Activated B cell treated with CpG ODN at 0.5 μM for 24 hours (primary cell): ENCODE results near the gene PRPF4. TPM values are rescaled to one million over a fixed set of nuclear protein-coding genes. Genes with fewer than 3 reads are reported as not detected.

ENCODE experiments used
- ATAC-seq: fragments of 200-7000 bp; cut with Tn5 transposase; one replicate; pipeline ENCODE4 v1.10.0; 2021; ENCODE audit warnings: low read depth, mild to moderate bottlenecking, moderate library complexity
- CTCF ChIA-PET: fragments of 350-600 bp; sonication (Branson Sonifier 250); formaldehyde crosslinking; loops from one replicate; lab custom pipeline; 2021; ENCODE audit warnings: antibody characterized with exemption; lab: Charles Lee
- POLR2A ChIA-PET: fragments of 350-600 bp; sonication (Branson Sonifier 250); formaldehyde crosslinking; loops from one replicate; lab custom pipeline; 2021; ENCODE audit warnings: antibody characterized with exemption; lab: Charles Lee
- DNase-seq: peaks from one replicate; pipeline ENCODE4 v3.0.0; 2022
- H3K27ac Mint-ChIP-seq: one replicate; pipeline ENCODE4 v1.8.0; 2020; ENCODE audit warnings: mixed read lengths
- H3K27me3 Mint-ChIP-seq: one replicate; pipeline ENCODE4 v1.8.0; 2021; ENCODE audit warnings: mixed read lengths
- H3K36me3 Mint-ChIP-seq: one replicate; pipeline ENCODE4 v1.8.0; 2021; ENCODE audit warnings: low read depth, mixed read lengths
- H3K4me1 Mint-ChIP-seq: one replicate; pipeline ENCODE4 v1.8.0; 2021; ENCODE audit warnings: mixed read lengths
- H3K4me3 Mint-ChIP-seq: one replicate; pipeline ENCODE4 v1.8.0; 2020; ENCODE audit warnings: mild to moderate bottlenecking, mixed read lengths
- H3K9me3 Mint-ChIP-seq: one replicate; pipeline ENCODE4 v1.8.0; 2020; ENCODE audit warnings: mixed read lengths
- CTCF ChIP-seq: fragments of 200-600 bp; IDR thresholded peaks from one replicate; pipeline ENCODE4 v1.8.0; 2022; ENCODE audit warnings: antibody characterized with exemption, mild to moderate bottlenecking
- intact Hi-C: fragments of 100-400 bp; cut with micrococcal nuclease; formaldehyde crosslinking; loops from one replicate; pipeline ENCODE4 v1.15.1; 2024
- total RNA-seq: library from RNA; stranded (reverse); gene quantifications from 2 replicates; pipeline ENCODE4 v1.2.3, GENCODE V29; 2022

Gene PRPF4
- total RNA-seq, 1 donor from 2014 or later, result 32.8 TPM

GRCh38 chr9:113267911-113268566 lies 7.4 kb upstream of the PRPF4 start:
- DNase-seq (no peak), ATAC-seq (no peak)
- Mint-ChIP-seq H3K27me3 (no peaks in the 10 kb centered on the region), H3K4me1 (no peaks in the 10 kb centered on the region), H3K36me3 (peaks cover 61% of the 10 kb centered on the region), H3K4me3 (no peak overlapping the region), H3K9me3 (no peaks in the 10 kb centered on the region), H3K27ac (no peak overlapping the region)
- CTCF ChIA-PET, result no interaction called here
- intact Hi-C loops, result no loop called here
- POLR2A ChIA-PET, result no interaction called here
- TF ChIP-seq CTCF, result no peak

DNA sequence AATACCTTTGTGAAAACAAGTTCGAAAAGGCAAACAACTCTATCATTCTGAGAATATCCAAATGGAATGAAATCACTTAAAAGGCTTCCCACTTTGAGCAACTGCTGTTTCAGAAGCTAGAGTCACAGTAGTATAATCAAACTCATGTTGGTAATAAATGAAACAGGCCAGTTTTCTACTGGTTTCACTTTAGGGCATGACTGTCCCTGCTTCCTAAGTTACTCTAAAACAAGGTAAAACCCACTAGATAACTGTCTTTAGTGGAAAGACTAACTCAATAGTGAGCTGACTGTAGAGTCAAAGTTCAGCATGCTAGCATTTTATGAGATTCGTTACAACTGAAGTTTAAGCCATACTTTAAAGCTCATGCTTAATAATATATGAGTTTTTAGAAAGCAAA lies 6.1 kb upstream of the PRPF4 start:
- H3K4me1 Mint-ChIP-seq, result peaks cover 4% of the 10 kb centered on the region
- H3K27ac Mint-ChIP-seq, result no peak overlapping the region
- TF ChIP-seq CTCF, result no peak
- peaks cover 65% of the 10 kb centered on the region for H3K36me3 Mint-ChIP-seq
- ChIA-PET POLR2A (no interaction called here), CTCF (interaction anchor here (1.2 kb wide), 1 partner anchor 389 kb away, joined by 4 read pairs; no protein-coding TSS in a partner anchor)
- H3K27me3 Mint-ChIP-seq, result no peaks in the 10 kb centered on the region
- no peak overlapping the region for H3K4me3 Mint-ChIP-seq
- DNase-seq (no peak), ATAC-seq (no peak)
- H3K9me3 Mint-ChIP-seq, result no peaks in the 10 kb centered on the region
- intact Hi-C loops, result no loop called here

DNA sequence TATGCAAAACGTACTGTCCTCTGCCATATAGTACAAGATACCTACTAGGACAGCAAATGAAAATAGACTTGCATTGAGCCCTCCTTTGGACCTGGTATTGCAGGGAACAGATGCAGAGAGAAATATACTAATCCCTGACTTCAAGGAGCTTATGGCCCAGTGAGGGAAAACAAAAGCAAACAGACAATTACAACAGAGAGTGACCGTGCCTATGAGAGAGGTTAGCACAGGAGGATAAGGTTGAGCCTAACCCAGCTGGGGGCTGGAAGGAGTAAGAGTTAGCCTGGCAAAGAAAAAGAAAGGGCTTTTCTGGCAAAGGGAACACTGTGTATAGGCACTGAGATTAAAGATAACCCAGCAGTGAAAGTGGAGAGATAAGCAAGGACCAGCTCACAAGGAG lies 5.6 kb upstream of the PRPF4 start:
- H3K4me3 Mint-ChIP-seq, result no peak overlapping the region
- CTCF ChIA-PET, result interaction anchor here (1.2 kb wide), 1 partner anchor 388 kb away, joined by 4 read pairs; no protein-coding TSS in a partner anchor
- no peak for TF ChIP-seq CTCF
- H3K4me1 Mint-ChIP-seq, result peaks cover 4% of the 10 kb centered on the region
- peaks cover 64% of the 10 kb centered on the region for H3K36me3 Mint-ChIP-seq
- intact Hi-C loops, result no loop called here
- ATAC-seq (no peak), DNase-seq (no peak)
- H3K27ac Mint-ChIP-seq, result no peak overlapping the region
- H3K27me3 Mint-ChIP-seq, result no peaks in the 10 kb centered on the region
- POLR2A ChIA-PET, result no interaction called here
- H3K9me3 Mint-ChIP-seq, result no peaks in the 10 kb centered on the region

DNA sequence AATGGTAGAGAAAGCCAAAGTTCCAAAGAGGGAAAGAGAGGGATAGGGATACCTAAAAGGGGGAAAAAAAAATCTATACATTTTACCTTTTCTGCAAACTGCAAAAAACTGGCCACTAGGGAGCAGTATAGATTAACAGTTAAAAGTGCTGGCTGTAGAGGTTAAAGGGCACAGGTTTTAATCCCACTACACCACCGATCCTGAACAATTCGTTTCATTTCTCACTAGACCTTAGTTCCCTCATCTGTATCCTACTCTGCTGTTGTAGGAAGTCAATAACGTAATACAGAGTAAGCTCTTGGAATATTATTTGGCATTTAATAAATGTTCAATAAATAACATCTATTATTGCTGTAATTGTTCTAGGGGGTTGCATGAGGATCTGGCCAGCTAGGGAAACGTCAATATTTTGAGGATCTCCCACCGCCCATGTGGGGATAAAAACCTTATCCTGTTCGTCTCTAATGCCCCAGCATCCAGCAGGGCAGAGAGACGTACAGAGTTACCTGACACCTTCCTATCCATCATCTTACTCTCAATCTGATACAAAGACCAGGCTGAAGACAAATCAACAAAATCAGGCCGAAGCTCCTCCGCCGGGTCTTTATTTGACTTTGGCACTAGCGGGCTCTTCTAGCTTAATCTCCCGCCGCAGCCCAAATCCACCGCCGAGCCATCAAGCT lies 843 bp upstream of the PRPF4 start:
- Mint-ChIP-seq H3K36me3 (peaks cover 52% of the 10 kb centered on the region), H3K27ac (no peak overlapping the region), H3K9me3 (no peaks in the 10 kb centered on the region), H3K27me3 (no peaks in the 10 kb centered on the region), H3K4me3 (no peak overlapping the region), H3K4me1 (peaks cover 9% of the 10 kb centered on the region)
- TF ChIP-seq CTCF, result peak; percentile 12
- ATAC-seq (peak; percentile 25), DNase-seq (no peak)
- POLR2A ChIA-PET, result interaction anchor here (0.6 to 2.6 kb wide), 15 partner anchors 54 to 1643 kb away, joined by 3 to 41 read pairs (median 8); partner anchors contain the start of genes ALAD, C9orf43, DNAJC25 and FKBP15
- CTCF ChIA-PET, result interaction anchor here (0.7 to 7.0 kb wide), 21 partner anchors 35 to 602 kb away, joined by 3 to 91 read pairs (median 4); partner anchors contain the start of genes ALAD, FKBP15, SLC31A1 and WDR31
- intact Hi-C loops, result loop anchor here (1.0 to 5.0 kb wide), 11 partner anchors 53 to 1792 kb away; partner anchors contain the start of genes ALAD, C9orf43, ECPAS and FKBP15

DNA sequence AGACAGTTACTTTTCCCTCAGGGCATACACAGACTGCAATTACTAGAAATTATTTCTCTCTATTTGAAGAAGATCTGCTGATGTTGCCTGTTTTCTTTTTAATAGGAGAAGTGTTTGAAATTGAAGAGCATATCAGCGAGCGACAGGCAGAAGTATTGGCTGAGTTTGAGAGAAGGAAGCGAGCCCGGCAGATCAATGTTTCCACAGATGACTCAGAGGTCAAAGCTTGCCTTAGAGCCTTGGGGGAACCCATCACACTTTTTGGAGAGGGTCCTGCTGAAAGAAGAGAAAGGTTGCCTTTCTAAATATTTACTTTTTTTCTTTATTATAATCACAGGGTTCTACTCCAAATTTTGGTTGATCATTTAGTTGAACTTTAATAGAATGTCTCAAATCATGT lies 3.4 kb downstream of the PRPF4 start:
- ChIA-PET POLR2A (no interaction called here), CTCF (no interaction called here)
- Mint-ChIP-seq H3K9me3 (no peaks in the 10 kb centered on the region), H3K27me3 (no peaks in the 10 kb centered on the region), H3K27ac (no peak overlapping the region), H3K4me3 (no peak overlapping the region), H3K36me3 (peaks cover 60% of the 10 kb centered on the region), H3K4me1 (peaks cover 9% of the 10 kb centered on the region)
- TF ChIP-seq CTCF, result no peak
- ATAC-seq, result no peak
- intact Hi-C loops, result loop anchor here (5.0 kb wide), 1 partner anchor 1797 kb away; the partner anchor contains the start of gene ECPAS
- no peak for DNase-seq
